ENCODE data around the gene GRIK3.

- TF ChIP-seq POLR2A (IDR thresholded peaks at IDR 0.05): no peak
- TF ChIP-seq, protein P1, sequence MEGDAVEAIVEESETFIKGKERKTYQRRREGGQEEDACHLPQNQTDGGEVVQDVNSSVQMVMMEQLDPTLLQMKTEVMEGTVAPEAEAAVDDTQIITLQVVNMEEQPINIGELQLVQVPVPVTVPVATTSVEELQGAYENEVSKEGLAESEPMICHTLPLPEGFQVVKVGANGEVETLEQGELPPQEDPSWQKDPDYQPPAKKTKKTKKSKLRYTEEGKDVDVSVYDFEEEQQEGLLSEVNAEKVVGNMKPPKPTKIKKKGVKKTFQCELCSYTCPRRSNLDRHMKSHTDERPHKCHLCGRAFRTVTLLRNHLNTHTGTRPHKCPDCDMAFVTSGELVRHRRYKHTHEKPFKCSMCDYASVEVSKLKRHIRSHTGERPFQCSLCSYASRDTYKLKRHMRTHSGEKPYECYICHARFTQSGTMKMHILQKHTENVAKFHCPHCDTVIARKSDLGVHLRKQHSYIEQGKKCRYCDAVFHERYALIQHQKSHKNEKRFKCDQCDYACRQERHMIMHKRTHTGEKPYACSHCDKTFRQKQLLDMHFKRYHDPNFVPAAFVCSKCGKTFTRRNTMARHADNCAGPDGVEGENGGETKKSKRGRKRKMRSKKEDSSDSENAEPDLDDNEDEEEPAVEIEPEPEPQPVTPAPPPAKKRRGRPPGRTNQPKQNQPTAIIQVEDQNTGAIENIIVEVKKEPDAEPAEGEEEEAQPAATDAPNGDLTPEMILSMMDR (IDR thresholded peaks at IDR 0.05): no peak
Measured at GRCh38 chr1:37016121-37016520, 18.2 kb downstream of the GRIK3 start.
